HepG2 (cell line): ENCODE measurements around the gene BORCS5. TPM values are rescaled to one million over a fixed set of nuclear protein-coding genes. Genes with fewer than 3 reads are reported as not detected.

Source experiments
- ATAC-seq: fragments of 200-7000 bp; cut with Tn5 transposase; 3 replicates; pipeline ENCODE4 v1.9.1; 2020; ENCODE audit warnings: mild to moderate bottlenecking, moderate library complexity
- BruUV-seq: library from RNA; stranded (reverse); fragments of 400-500 nt; replicated peaks from 2 replicates; lab custom pipeline; 2021; lab: Mats Ljungman, UMichigan
- CTCF ChIA-PET: fragments of 300-600 bp; formaldehyde crosslinking; extraction: SDS; loops from one replicate; lab custom pipeline; 2021; ENCODE audit warnings: low total read pairs, inconsistent platforms, low intra/inter-chr PET ratio; lab: Yijun Ruan, JAX
- POLR2A ChIA-PET: fragments of 350-600 bp; sonication (Branson Sonifier 250); formaldehyde crosslinking; loops from one replicate; lab custom pipeline; 2020; ENCODE audit warnings: antibody characterized with exemption, inconsistent platforms; lab: Yijun Ruan, JAX
- DNase-seq: peaks from one replicate; pipeline ENCODE4 v3.0.0-alpha.2; 2015; ENCODE audit warnings: low spot score
- FAIRE-seq: peaks from 3 replicates; lab custom pipeline; 2011; peaks lifted over from hg19 to GRCh38; lab: Jason Lieb, UNC
- H2AFZ ChIP-seq: one replicate; pipeline ENCODE4 v1.6.1; 2011; ENCODE audit warnings: low read length, inconsistent platforms
- H3K27ac ChIP-seq: fragments of 300-600 bp; 3 replicates; pipeline ENCODE4 v1.8.0; 2011; ENCODE audit warnings: mixed run types, mild to moderate bottlenecking, mixed read lengths, low read length, inconsistent platforms; ENCODE audit not compliant: insufficient read depth; ENCODE audit errors: extremely low read length
- H3K27me3 ChIP-seq, 2 experiments: fragments of 200-600 bp in 1 of 2; 2 replicates in 1 of 2; 3 replicates in 1 of 2; pipeline versions ENCODE4 v1.6.0 to v1.8.0; 2011; ENCODE audit warnings: low read length in 2 of 2, mild to moderate bottlenecking in 2 of 2, moderate library complexity in 2 of 2, inconsistent platforms in 1 of 2; ENCODE audit not compliant: insufficient read depth in 2 of 2, control insufficient read depth in 1 of 2
- H3K36me3 ChIP-seq, 2 experiments: fragments of 200-600 bp in 1 of 2; replicated peaks in 1 of 2; 2 replicates in 1 of 2; 3 replicates in 1 of 2; pipeline versions ENCODE4 v1.5.1 to v1.8.0; 2011; ENCODE audit warnings: low read length in 2 of 2, inconsistent platforms in 1 of 2; ENCODE audit not compliant: insufficient read depth in 2 of 2, control insufficient read depth in 1 of 2
- H3K4me1 ChIP-seq: 2 replicates; pipeline ENCODE4 v1.5.1; 2012; ENCODE audit warnings: low read length, inconsistent platforms; ENCODE audit not compliant: insufficient read depth
- H3K4me2 ChIP-seq: 2 replicates; pipeline ENCODE4 v1.6.0; 2011; ENCODE audit warnings: low read depth, low read length, inconsistent platforms
- H3K4me3 ChIP-seq, 3 experiments: fragments of 200-600 bp in 1 of 3; sonication (generic), shearing (Covaris generic) in 1 of 3; replicated peaks in 1 of 3; 2 replicates each; pipeline ENCODE4 v1.5.1; 2011 to 2016; ENCODE audit warnings: low read length in 3 of 3, inconsistent platforms in 2 of 3, low read depth in 2 of 3, mild to moderate bottlenecking in 2 of 3, control low read depth in 1 of 3, mixed read lengths in 1 of 3; ENCODE audit not compliant: insufficient read depth in 1 of 3
- H3K79me2 ChIP-seq: one replicate; pipeline ENCODE4 v1.6.1; 2011; ENCODE audit warnings: low read length, inconsistent platforms; ENCODE audit not compliant: insufficient read depth
- H3K9ac ChIP-seq: 2 replicates; pipeline ENCODE4 v1.6.0; 2011; ENCODE audit warnings: mild to moderate bottlenecking, low read depth, low read length, inconsistent platforms; ENCODE audit not compliant: insufficient read depth
- H3K9me3 ChIP-seq: 2 replicates; pipeline ENCODE4 v1.5.1; 2012; ENCODE audit warnings: mild to moderate bottlenecking, low read length
- H4K20me1 ChIP-seq: 2 replicates; pipeline ENCODE4 v1.6.0; 2011; ENCODE audit warnings: inconsistent platforms, mild to moderate bottlenecking, low read length, moderate library complexity; ENCODE audit not compliant: insufficient read depth
- CHD4 ChIP-seq: fragments of 200-600 bp; sonication (generic); IDR thresholded peaks from 2 replicates; pipeline ENCODE4 v1.7.0; 2017; ENCODE audit warnings: mild to moderate bottlenecking, low read length, borderline replicate concordance
- EP300 ChIP-seq, 3 experiments: sonication (generic) in 1 of 3; formaldehyde crosslinking in 1 of 3; IDR thresholded peaks; 2 replicates each; pipeline versions ENCODE4 v1.5.1 to v1.6.1; 2011 to 2020; ENCODE audit warnings: low read depth in 2 of 3, low read length in 2 of 3, borderline replicate concordance in 1 of 3, improper control_type of control experiment in 1 of 3, mild to moderate bottlenecking in 1 of 3, missing genetic modification reagents in 1 of 3, moderate library complexity in 1 of 3
- ERF ChIP-seq: IDR thresholded peaks from 2 replicates; pipeline ENCODE4 v1.6.1; 2018; ENCODE audit warnings: missing biosample characterization, missing genetic modification reagents
- FOXA1 ChIP-seq, 2 experiments: fragments of 450-650 bp in 1 of 2; sonication (generic) in 1 of 2; formaldehyde crosslinking in 1 of 2; IDR thresholded peaks; 2 replicates each; pipeline versions ENCODE4 v1.4.0 to v1.6.1; 2016 to 2020; ENCODE audit warnings: missing genetic modification reagents in 1 of 2
- FOXJ3 ChIP-seq: sonication (generic); formaldehyde crosslinking; IDR thresholded peaks from 2 replicates; pipeline ENCODE4 v1.4.0; 2020; ENCODE audit warnings: missing genetic modification reagents, mild to moderate bottlenecking, borderline replicate concordance
- HHEX ChIP-seq: IDR thresholded peaks from 2 replicates; pipeline ENCODE4 v1.6.1; 2016; ENCODE audit warnings: control low read depth
- HOXA3 ChIP-seq: sonication (generic); formaldehyde crosslinking; IDR thresholded peaks from 2 replicates; pipeline ENCODE4 v1.5.0; 2020; ENCODE audit warnings: missing genetic modification reagents
- JUN ChIP-seq: sonication (generic); formaldehyde crosslinking; IDR thresholded peaks from 2 replicates; pipeline ENCODE4 v1.4.0; 2020; ENCODE audit warnings: mild to moderate bottlenecking, missing genetic modification reagents
- NFIC ChIP-seq: IDR thresholded peaks from 2 replicates; pipeline ENCODE4 v1.6.1; 2012; ENCODE audit warnings: mild to moderate bottlenecking, low read length, inconsistent platforms
- NR2F1 ChIP-seq, 2 experiments: fragments of 450-650 bp in 1 of 2; formaldehyde crosslinking in 1 of 2; IDR thresholded peaks; 2 replicates each; pipeline versions ENCODE4 v1.5.0 to v1.6.1; 2016 to 2020; ENCODE audit warnings: mild to moderate bottlenecking in 1 of 2, missing compliant biosample characterization in 1 of 2, missing genetic modification reagents in 1 of 2, moderate library complexity in 1 of 2
- TAF15 ChIP-seq: fragments of 200-400 bp; formaldehyde crosslinking; IDR thresholded peaks from one replicate; pipeline ENCODE4 v1.6.1; 2018; ENCODE audit warnings: mild to moderate bottlenecking, low read depth, low read length; ENCODE audit not compliant: poor library complexity, severe bottlenecking
- TCF7L2 ChIP-seq: IDR thresholded peaks from 2 replicates; pipeline ENCODE4 v1.6.1; 2011; ENCODE audit warnings: mild to moderate bottlenecking, low read depth, low read length, moderate library complexity
- WGBS: methylation state at CpG from one replicate; pipeline ENCODE4 v1.1.6; 2017; ENCODE audit warnings: low lambda C conversion rate; 5-methylcytosine and 5-hydroxymethylcytosine counted together
- in situ Hi-C: cut with HindIII; loops from 2 replicates; pipeline ENCODE4 v1.10.0; 2017; ENCODE audit warnings: low pct_unique_long_range_greater_than_20kb; ENCODE audit not compliant: extremely low pct_ligation_motif_present
- intact Hi-C: fragments of 100-400 bp; cut with micrococcal nuclease; formaldehyde crosslinking; loops from one replicate; pipeline ENCODE4 v1.10.0; 2022; ENCODE audit not compliant: unreplicated experiment
- polyA plus RNA-seq, 8 experiments: library from polyadenylated mRNA; depleted of rRNA in 3 of 8; stranded (reverse) in 7 of 8; unstranded in 1 of 8; fragments of >200 nt; fragmentation: Illumina TruSeq in 4 of 8; extraction: Trizol in 4 of 8; gene quantifications; 2 replicates each; pipeline versions ENCODE4 v1.2.1 to v1.2.3, GENCODE V29; 2011 to 2016; ENCODE audit warnings: low read depth in 4 of 8, missing spikeins in 1 of 8, mixed read lengths in 1 of 8; ENCODE audit not compliant: insufficient read depth in 1 of 8
- total RNA-seq, 5 experiments: library from RNA; depleted of rRNA; stranded (reverse); fragments of >200 nt; fragmentation: Illumina TruSeq; extraction: Trizol; gene quantifications; 2 replicates each; pipeline ENCODE4 v1.2.3, GENCODE V29; 2016; ENCODE audit warnings: low read depth in 1 of 5
- TF ChIP-seq, protein P1 (sequence below): sonication (generic); formaldehyde crosslinking; IDR thresholded peaks from 2 replicates; pipeline ENCODE4 v1.8.0; 2022; ENCODE audit warnings: mild to moderate bottlenecking, missing genetic modification reagents
- TF ChIP-seq, protein P2 (sequence below): sonication (generic); formaldehyde crosslinking; IDR thresholded peaks from 2 replicates; pipeline ENCODE4 v1.8.0; 2022; ENCODE audit warnings: missing genetic modification reagents, low read depth, mild to moderate bottlenecking, borderline replicate concordance
- TF ChIP-seq, protein P3 (sequence below): sonication (generic); formaldehyde crosslinking; IDR thresholded peaks from 2 replicates; pipeline ENCODE4 v1.4.0; 2020; ENCODE audit warnings: missing genetic modification reagents, mild to moderate bottlenecking, borderline replicate concordance
- TF ChIP-seq, protein P4 (sequence below): sonication (generic); formaldehyde crosslinking; IDR thresholded peaks from 2 replicates; pipeline ENCODE4 v1.8.0; 2022; ENCODE audit warnings: mild to moderate bottlenecking, missing genetic modification reagents; ENCODE audit not compliant: insufficient replicate concordance

Gene BORCS5
- total and polyA plus RNA-seq, 2 of the 13 experiments (the other 11 are each of a cell fraction or from before 2014, with no cell fraction given), result 3.9 to 4.7 TPM

DNA sequence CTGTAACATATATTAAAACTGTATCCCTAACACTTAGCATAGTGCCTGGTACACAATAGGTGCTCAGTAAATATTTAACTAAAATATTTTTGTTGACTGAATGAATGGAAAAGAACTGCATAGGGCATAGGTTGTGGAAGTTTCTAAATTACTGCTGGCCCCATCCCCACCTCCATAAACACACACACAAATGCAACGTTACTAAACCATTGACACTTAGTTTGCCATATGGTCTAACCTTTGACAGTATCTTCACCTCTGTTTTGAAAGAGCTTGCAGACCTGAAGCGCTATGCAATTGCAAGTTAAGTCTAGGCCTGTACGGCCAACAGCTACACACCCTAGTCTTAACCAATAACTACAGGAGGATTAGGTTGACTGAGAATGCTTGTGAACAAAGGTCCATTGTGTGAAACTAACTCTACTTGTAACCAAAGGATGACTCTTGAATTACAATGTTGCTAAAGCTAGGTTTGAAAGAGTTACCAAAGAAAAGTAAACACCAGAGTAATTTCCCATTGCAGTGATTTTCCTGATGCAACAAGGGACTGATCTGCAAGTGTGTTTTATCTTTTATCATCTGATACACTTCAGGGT is 5.9 kb upstream of the BORCS5 start:
- Histone ChIP-seq H3K79me2 (no peaks in the 10 kb centered on the region), H3K4me2 (peak overlapping the region; percentile 93), H3K9ac (peak overlapping the region; percentile 64; the same call in 1 of the 2 replicates), H3K27me3 (no peaks in the 10 kb centered on the region), H3K36me3 (no peaks in the 10 kb centered on the region), H2AFZ (no peak overlapping the region), H3K4me1 (peaks cover 55% of the 10 kb centered on the region), H4K20me1 (no peaks in the 10 kb centered on the region), H3K27ac (peak overlapping the region; percentile 52), H3K4me3 (peak overlapping the region; percentile 65 to 83 (median 71); a peak in 5 of 6 replicates), H3K9me3 (no peaks in the 10 kb centered on the region)
- ChIA-PET CTCF (interaction anchor here (0.6 kb wide), 1 partner anchor 374 kb away, joined by 4 read pairs; no protein-coding TSS in a partner anchor), POLR2A (interaction anchor here (0.7 to 2.5 kb wide), 9 partner anchors 15 to 375 kb away, joined by 3 to 8 read pairs (median 5); partner anchors contain the start of genes CDKN1B and CREBL2)
- BruUV-seq, result no TSS peak
- intact Hi-C loops (no loop called here), in situ Hi-C loops (no loop called here)
- peak; percentile 97 for FAIRE-seq
- peak; percentile 97 for DNase-seq
- ATAC-seq, result peak; percentile 86
- WGBS, result 2% methylated on average over 3 of the region's 3 CpGs
- TF ChIP-seq NFIC (peak; percentile 45; the same call in 1 of the 2 replicates), EP300 (IDR thresholded peaks at IDR 0.05; ENCODE audit: low read depth in 2 of 2, low read length in 2 of 2) (peak; percentile 15 to 80; a peak in 2 of 4 replicates), EP300 (CRISPR knock-in tag; IDR thresholded peaks at IDR 0.05; ENCODE audit: borderline replicate concordance) (peak; percentile 68; the same call in 1 of the 2 replicates), CHD4 (0 out of 2 replicates have a peak, but pooled peaks have one; percentile 24), HOXA3 (CRISPR knock-in tag) (peak; percentile 53; the same call in 1 of the 2 replicates), TAF15 (no peak), FOXJ3 (CRISPR knock-in tag) (peak; percentile 71; the same call in 1 of the 2 replicates), NR2F1 (CRISPR knock-in tag; IDR thresholded peaks at IDR 0.05) (0 out of 4 replicates have a peak, but pooled peaks have one; percentile 33 to 43), FOXA1 (IDR thresholded peaks at IDR 0.05) (0 out of 2 replicates have a peak, but pooled peaks have one; percentile 54), FOXA1 (CRISPR knock-in tag; IDR thresholded peaks at IDR 0.05) (peak; percentile 87), JUN (CRISPR knock-in tag) (0 out of 2 replicates have a peak, but pooled peaks have one; percentile 20), ERF (CRISPR knock-in tag) (no peak), HHEX (CRISPR knock-in tag) (no peak), TCF7L2 (0 out of 2 replicates have a peak, but pooled peaks have one; percentile 17)
- TF ChIP-seq, protein P1, sequence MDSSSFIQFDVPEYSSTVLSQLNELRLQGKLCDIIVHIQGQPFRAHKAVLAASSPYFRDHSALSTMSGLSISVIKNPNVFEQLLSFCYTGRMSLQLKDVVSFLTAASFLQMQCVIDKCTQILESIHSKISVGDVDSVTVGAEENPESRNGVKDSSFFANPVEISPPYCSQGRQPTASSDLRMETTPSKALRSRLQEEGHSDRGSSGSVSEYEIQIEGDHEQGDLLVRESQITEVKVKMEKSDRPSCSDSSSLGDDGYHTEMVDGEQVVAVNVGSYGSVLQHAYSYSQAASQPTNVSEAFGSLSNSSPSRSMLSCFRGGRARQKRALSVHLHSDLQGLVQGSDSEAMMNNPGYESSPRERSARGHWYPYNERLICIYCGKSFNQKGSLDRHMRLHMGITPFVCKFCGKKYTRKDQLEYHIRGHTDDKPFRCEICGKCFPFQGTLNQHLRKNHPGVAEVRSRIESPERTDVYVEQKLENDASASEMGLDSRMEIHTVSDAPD (CRISPR knock-in tag), result peak; percentile 42; the same call in 1 of the 2 replicates
- TF ChIP-seq, protein P2, sequence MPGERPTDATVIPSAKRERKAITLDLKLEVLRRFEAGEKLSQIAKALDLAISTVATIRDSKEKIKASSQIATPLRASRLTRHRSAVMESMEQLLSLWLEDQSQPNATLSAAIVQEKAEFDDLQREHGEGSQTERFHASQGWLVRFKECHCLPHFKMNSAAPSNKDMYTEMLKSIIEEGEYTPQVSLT (CRISPR knock-in tag), result no peak
- TF ChIP-seq, protein P3, sequence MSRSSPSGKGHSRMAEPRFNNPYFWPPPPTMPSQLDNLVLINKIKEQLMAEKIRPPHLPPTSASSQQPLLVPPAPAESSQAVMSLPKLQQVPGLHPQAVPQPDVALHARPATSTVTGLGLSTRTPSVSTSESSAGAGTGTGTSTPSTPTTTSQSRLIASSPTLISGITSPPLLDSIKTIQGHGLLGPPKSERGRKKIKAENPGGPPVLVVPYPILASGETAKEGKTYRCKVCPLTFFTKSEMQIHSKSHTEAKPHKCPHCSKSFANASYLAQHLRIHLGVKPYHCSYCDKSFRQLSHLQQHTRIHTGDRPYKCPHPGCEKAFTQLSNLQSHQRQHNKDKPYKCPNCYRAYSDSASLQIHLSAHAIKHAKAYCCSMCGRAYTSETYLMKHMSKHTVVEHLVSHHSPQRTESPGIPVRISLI (CRISPR knock-in tag), result peak; percentile 43; the same call in 1 of the 2 replicates
- TF ChIP-seq, protein P4, sequence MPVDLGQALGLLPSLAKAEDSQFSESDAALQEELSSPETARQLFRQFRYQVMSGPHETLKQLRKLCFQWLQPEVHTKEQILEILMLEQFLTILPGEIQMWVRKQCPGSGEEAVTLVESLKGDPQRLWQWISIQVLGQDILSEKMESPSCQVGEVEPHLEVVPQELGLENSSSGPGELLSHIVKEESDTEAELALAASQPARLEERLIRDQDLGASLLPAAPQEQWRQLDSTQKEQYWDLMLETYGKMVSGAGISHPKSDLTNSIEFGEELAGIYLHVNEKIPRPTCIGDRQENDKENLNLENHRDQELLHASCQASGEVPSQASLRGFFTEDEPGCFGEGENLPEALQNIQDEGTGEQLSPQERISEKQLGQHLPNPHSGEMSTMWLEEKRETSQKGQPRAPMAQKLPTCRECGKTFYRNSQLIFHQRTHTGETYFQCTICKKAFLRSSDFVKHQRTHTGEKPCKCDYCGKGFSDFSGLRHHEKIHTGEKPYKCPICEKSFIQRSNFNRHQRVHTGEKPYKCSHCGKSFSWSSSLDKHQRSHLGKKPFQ (CRISPR knock-in tag), result no peak
